Suprapubic skin (tissue), 4 donors: ENCODE measurements around the gene DOC2A. TPM values are rescaled to one million over a fixed set of nuclear protein-coding genes. Genes with fewer than 3 reads are reported as not detected.
A peak's percentile ranks its signal among the peaks of the same experiment; 100 is the strongest.

ENCODE experiments used
- DNase-seq, 2 donors: peaks; one replicate each; pipeline ENCODE4 v3.0.0-alpha.2; 2019; ENCODE audit warnings: low spot score in 2 of 2
- H3K27ac ChIP-seq: fragments of 200-600 bp; sonication (generic); one replicate; pipeline ENCODE4 v1.5.1; 2019
- H3K27me3 ChIP-seq: fragments of 200-600 bp; sonication (generic); one replicate; pipeline ENCODE4 v1.5.1; 2019
- H3K36me3 ChIP-seq: fragments of 200-600 bp; sonication (generic); one replicate; pipeline ENCODE4 v1.5.1; 2019
- H3K4me1 ChIP-seq: fragments of 200-600 bp; sonication (generic); one replicate; pipeline ENCODE4 v1.5.1; 2019
- H3K4me3 ChIP-seq: fragments of 200-600 bp; sonication (generic); one replicate; pipeline ENCODE4 v1.5.1; 2019; ENCODE audit warnings: mild to moderate bottlenecking
- H3K9me3 ChIP-seq: fragments of 200-600 bp; sonication (generic); one replicate; pipeline ENCODE4 v1.5.1; 2019
- CTCF ChIP-seq, 2 donors: fragments of 200-600 bp in 1 of 2; fragments of 450-650 bp in 1 of 2; sonication (generic) in 1 of 2; IDR thresholded peaks; one replicate each; pipeline ENCODE4 v1.5.1; 2016 to 2019; ENCODE audit warnings: antibody characterized with exemption in 2 of 2, mild to moderate bottlenecking in 1 of 2, moderate library complexity in 1 of 2
- EP300 ChIP-seq: sonication (generic); formaldehyde crosslinking; IDR thresholded peaks from one replicate; pipeline ENCODE4 v1.6.1; 2017; ENCODE audit warnings: antibody characterized with exemption
- POLR2A ChIP-seq, 2 donors: fragments of 450-650 bp; IDR thresholded peaks; one replicate each; pipeline ENCODE4 v1.6.1; 2017; ENCODE audit warnings: antibody characterized with exemption in 2 of 2, mild to moderate bottlenecking in 2 of 2, moderate library complexity in 2 of 2
- POLR2AphosphoS5 ChIP-seq, 3 donors: sonication (generic); formaldehyde crosslinking; IDR thresholded peaks; one replicate each; pipeline ENCODE4 v1.6.1; 2017; ENCODE audit warnings: antibody characterized with exemption in 3 of 3
- WGBS: methylation state at CpG from one replicate; pipeline ENCODE4 v1.1.5; 2018; 5-methylcytosine and 5-hydroxymethylcytosine counted together
- total RNA-seq, 4 donors: library from RNA; depleted of rRNA; stranded (reverse); fragments of >200 nt; gene quantifications; one replicate each; pipeline ENCODE4 v1.1.0, GENCODE V29; 2016

The DOC2A gene
- total RNA-seq, 4 donors from 2014 or later = 0.42 TPM; not detected in 3

- H3K9me3 ChIP-seq = no peaks in the 10 kb centered on the region
- peaks cover 21% of the 10 kb centered on the region for H3K4me1 ChIP-seq
- no peaks in the 10 kb centered on the region for H3K27me3 ChIP-seq
- no peak overlapping the region for H3K4me3 ChIP-seq
- no peak for DNase-seq
- 71% methylated on average over 5 of the region's 5 CpGs for WGBS
- TF ChIP-seq EP300 (no peak), POLR2AphosphoS5 (IDR thresholded peaks at IDR 0.05) (no peak), POLR2A (IDR thresholded peaks at IDR 0.05) (no peak), CTCF (IDR thresholded peaks at IDR 0.05) (no peak)
- no peak overlapping the region for H3K27ac ChIP-seq
- peaks cover 74% of the 10 kb centered on the region for H3K36me3 ChIP-seq
Measured at GRCh38 chr16:29991571-29991904, 19.3 kb downstream of the DOC2A start.

GRCh38 chr16:29990883-29991570 is 19.8 kb downstream of the DOC2A start:
- no peak overlapping the region for H3K4me3 ChIP-seq
- WGBS = 95% methylated on average over 29 of the region's 35 CpGs
- peaks cover 80% of the 10 kb centered on the region for H3K36me3 ChIP-seq
- H3K27ac ChIP-seq = no peak overlapping the region
- peaks cover 20% of the 10 kb centered on the region for H3K4me1 ChIP-seq
- no peaks in the 10 kb centered on the region for H3K9me3 ChIP-seq
- DNase-seq = peak in 1 of 2 donors; percentile 59
- TF ChIP-seq CTCF (IDR thresholded peaks at IDR 0.05) (no peak), POLR2AphosphoS5 (IDR thresholded peaks at IDR 0.05) (no peak), POLR2A (IDR thresholded peaks at IDR 0.05) (no peak)
- no peaks in the 10 kb centered on the region for H3K27me3 ChIP-seq

- Histone ChIP-seq H3K27ac (no peak overlapping the region), H3K27me3 (no peaks in the 10 kb centered on the region), H3K9me3 (no peaks in the 10 kb centered on the region), H3K4me1 (peaks cover 17% of the 10 kb centered on the region), H3K4me3 (no peak overlapping the region), H3K36me3 (peaks cover 90% of the 10 kb centered on the region)
- WGBS = 88% methylated on average over 2 of the region's 2 CpGs
- TF ChIP-seq CTCF (IDR thresholded peaks at IDR 0.05) = no peak
- no peak for TF ChIP-seq EP300
- TF ChIP-seq POLR2AphosphoS5 (IDR thresholded peaks at IDR 0.05) = no peak
- no peak for TF ChIP-seq POLR2A (IDR thresholded peaks at IDR 0.05)
- no peak for DNase-seq
Measured at GRCh38 chr16:29990034-29990433, 20.8 kb downstream of the DOC2A start.

GRCh38 chr16:29989111-29989858 is 21.5 kb downstream of the DOC2A start:
- Histone ChIP-seq H3K27ac (no peak overlapping the region), H3K4me3 (no peak overlapping the region), H3K4me1 (peaks cover 9% of the 10 kb centered on the region), H3K36me3 (peaks cover 97% of the 10 kb centered on the region), H3K9me3 (no peaks in the 10 kb centered on the region), H3K27me3 (no peaks in the 10 kb centered on the region)
- WGBS = 81% methylated on average over 23 of the region's 23 CpGs
- TF ChIP-seq CTCF (IDR thresholded peaks at IDR 0.05) = no peak
- no peak for TF ChIP-seq POLR2AphosphoS5 (IDR thresholded peaks at IDR 0.05)
- no peak for TF ChIP-seq POLR2A (IDR thresholded peaks at IDR 0.05)
- TF ChIP-seq EP300 = no peak
- DNase-seq = no peak

GRCh38 chr16:29988346-29989075 is 22.3 kb downstream of the DOC2A start:
- H3K4me1 ChIP-seq = peaks cover 2% of the 10 kb centered on the region
- no peaks in the 10 kb centered on the region for H3K27me3 ChIP-seq
- no peaks in the 10 kb centered on the region for H3K9me3 ChIP-seq
- H3K27ac ChIP-seq = no peak overlapping the region
- H3K36me3 ChIP-seq = peaks cover 100% of the 10 kb centered on the region
- DNase-seq = peak in 1 of 2 donors; percentile 57
- H3K4me3 ChIP-seq = no peak overlapping the region
- 86% methylated on average over 17 of the region's 17 CpGs for WGBS
- TF ChIP-seq EP300 = no peak
- TF ChIP-seq POLR2AphosphoS5 (IDR thresholded peaks at IDR 0.05) = no peak
- TF ChIP-seq POLR2A (IDR thresholded peaks at IDR 0.05) = no peak
- no peak for TF ChIP-seq CTCF (IDR thresholded peaks at IDR 0.05)
